Activated CD4-positive, alpha-beta T cell treated with anti-CD3 and anti-CD28 coated beads, Interleukin-2, amount 50 U/mL, for 24 hours (primary cell): Measurements from ENCODE around the gene TRPM2.
"Not testable (repeated sequence)": the region's sequence is repeated elsewhere in the genome, so short reads cannot be mapped to it uniquely, and the experiment has no call there.

Experiments used
- DNase-seq, 2 donors: peaks; one replicate each; pipeline ENCODE4 v3.0.0-alpha.2; 2020; ENCODE audit warnings: low read depth in 1 of 2, low spot score in 1 of 2

The TRPM2 gene

DNA sequence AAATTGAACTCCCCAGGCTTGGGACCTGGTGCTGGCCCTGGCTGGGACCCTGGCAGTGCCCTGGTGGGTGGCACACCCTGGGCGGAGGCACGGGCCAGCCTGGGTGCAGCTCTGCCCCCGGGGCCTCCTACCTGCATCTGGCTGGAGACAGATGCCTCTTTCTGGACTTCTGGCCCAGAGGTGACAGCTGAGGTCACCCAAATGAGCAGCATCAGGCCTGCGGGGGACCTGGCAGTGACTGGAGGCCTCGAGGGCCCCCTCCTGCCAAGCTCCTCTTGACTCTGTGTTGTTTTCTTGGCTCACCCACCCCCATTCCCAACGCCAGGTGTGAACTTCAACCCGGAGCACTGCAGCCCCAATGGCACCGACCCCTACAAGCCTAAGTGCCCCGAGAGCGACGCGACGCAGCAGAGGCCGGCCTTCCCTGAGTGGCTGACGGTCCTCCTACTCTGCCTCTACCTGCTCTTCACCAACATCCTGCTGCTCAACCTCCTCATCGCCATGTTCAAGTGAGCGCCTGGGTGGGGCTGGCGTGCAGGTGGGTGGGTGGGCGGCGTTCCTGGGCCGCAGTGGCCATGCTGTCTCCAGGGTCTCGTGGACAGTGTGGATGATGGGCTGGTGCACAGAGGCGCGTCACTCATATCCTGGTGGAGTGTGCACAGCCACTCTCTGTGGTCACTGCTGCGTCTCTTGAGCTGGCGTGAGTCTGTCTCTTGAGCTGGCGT lies 60.3 kb downstream of the TRPM2 start:
- no peak for DNase-seq

GRCh38 chr21:44414291-44415072 lies 61.1 kb downstream of the TRPM2 start:
- no peak for DNase-seq

DNA sequence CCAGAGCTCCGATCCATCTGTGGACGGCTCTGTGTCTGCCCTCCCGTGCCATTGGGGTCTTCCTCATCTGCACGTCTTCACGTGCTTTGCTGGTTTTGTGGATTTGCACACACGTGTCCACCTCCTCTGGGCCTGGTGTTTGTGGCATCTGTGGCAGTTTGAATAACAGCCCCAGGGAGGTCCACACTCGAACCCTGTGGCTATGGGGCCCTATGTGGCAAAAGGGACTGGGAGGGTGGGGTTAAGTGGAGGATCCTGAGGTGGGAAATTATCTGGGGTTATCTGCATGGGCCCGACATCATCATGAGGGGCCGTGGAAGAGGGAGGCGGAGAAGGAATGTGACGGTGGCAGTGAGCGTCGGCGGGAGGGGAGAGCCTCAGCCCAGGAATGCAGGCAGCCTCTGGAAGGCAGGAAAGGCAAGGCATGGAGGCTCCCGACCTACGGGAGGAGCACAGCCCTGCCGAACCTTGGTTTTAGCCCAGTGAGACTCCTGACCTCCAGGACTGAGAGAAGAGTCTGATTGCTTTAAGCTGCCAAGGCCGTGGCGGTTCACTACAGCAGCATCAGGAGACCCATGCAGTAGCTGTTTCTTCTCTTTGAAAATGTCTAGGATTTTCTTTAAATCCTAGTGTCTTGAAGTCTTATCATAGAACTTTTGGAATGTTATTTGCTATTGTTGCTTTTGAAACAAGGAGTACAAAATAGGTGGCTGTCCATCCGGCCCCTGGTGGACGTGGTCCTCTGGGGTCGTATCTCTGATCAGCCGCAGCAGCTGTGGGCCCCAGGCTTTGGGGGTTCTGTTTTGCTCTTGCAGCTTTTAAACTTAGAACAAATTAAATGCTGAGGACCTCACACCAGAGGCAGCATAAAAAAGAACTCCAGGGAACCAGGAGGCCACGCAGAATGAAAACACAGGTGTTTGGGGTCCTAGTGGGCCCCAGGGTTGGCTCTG lies 61.9 kb downstream of the TRPM2 start:
- no peak for DNase-seq

DNA sequence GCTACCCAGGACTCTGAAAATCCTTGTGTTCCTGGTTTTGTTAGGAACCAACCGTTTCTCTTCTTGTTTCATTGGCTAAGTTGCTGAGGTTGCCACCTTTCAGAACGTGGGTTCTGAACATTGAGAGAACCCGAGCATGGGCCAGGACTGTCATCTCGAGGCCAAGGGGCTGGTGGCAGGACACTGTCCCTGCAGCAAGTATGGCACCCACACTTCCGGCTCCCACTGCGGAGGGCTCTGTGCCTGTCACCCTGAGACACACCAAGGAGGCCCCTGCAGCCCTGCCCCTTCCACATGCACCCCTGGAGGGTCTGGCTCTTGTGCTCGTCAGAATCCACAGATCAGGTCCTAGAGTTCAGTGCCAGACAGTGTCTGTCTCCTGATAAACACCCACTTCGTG lies 62.8 kb downstream of the TRPM2 start:
- DNase-seq: no peak

DNA sequence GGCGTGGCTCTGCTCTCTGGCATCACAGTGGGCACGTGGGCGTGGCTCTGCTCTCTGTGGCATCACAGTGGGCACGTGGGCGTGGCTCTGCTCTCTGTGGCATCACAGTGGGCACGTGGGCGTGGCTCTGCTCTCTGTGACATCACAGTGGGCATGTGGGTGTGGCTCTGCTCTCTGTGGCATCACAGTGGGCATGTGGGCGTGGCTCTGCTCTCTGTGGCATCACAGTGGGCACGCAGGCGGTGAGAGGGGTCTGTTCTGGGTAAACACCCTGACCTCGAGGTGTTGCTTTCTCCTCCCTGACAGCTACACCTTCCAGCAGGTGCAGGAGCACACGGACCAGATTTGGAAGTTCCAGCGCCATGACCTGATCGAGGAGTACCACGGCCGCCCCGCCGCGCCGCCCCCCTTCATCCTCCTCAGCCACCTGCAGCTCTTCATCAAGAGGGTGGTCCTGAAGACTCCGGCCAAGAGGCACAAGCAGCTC lies 64.2 kb downstream of the TRPM2 start:
- DNase-seq: not testable (repeated sequence)

- no peak for DNase-seq
Observed at GRCh38 chr21:44418108-44418875, 64.9 kb downstream of the TRPM2 start.

GRCh38 chr21:44418876-44419230 lies 65.4 kb downstream of the TRPM2 start:
- no peak for DNase-seq

GRCh38 chr21:44419679-44420078 lies 66.3 kb downstream of the TRPM2 start:
- no peak for DNase-seq

- DNase-seq: no peak
Observed at GRCh38 chr21:44420416-44421205, 67.2 kb downstream of the TRPM2 start.

DNA sequence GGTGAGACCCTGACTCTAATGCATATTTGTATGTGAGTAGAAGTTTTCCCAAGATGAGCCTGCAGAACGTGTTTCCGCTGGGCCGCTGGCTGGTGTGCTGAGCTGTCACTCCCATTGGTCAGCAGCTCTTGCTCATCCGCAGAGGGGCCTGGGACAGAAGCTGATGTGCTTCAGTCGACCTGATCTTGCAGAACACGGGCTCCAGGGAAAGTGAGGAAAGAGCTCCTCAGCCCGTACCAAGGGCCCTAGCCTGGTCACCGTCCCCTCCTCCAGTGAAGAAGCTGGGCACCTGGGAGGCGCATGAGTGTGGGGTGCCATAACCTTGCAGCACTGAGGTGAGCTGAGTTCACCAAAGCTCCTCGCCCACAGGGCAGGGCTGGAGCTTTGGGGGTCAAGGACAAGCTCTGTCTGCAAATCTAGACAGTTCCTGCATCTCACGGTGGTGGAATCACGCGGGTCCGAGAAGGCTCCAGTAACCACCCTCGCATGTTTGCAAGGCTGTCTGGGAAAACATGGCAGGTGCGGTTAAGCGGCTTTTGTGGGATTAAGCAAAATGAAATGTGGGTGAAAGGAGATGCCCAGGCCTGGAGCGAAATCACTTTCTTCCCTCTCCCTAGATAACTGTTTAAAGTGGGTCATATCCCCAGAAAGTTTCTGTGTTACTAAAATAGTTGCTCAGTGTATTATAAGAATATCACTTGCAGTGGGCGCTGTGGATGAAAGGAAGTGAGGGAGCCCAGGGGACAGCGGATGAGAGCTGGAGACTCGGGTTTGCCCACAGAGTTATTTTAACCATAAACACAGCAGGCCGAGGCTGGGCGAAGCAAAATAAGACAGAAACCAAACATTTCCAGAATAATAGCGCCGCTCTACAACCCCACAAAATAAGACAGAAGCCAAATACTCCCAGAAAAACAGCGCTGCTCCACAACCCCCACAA lies 68.8 kb downstream of the TRPM2 start:
- no peak for DNase-seq

DNA sequence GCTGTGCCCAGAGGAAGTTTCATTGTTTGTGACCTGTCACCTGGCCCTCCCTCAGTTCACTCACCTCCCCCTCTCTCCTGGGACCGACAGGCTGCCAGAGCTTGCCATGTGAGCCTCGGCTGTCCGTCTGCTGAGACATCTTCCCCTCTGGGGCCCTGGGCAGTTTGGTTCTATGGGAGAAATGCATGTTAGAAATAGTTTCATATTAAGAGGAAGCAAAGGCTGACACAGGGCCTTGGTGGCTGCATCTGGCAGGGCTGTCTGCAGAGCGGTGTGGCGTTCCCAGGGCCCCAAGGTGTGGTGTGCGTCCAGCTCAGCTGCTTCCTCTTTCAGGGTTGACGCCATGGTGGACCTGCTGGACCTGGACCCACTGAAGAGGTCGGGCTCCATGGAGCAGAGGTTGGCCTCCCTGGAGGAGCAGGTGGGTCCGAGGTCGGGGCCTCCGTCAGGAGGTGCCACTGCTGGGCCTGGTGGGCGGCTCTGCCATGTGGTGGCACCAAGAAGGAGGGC lies 69.9 kb downstream of the TRPM2 start:
- no peak for DNase-seq

- DNase-seq: no peak
Observed at GRCh38 chr21:44423941-44424607, 70.7 kb downstream of the TRPM2 start.

DNA sequence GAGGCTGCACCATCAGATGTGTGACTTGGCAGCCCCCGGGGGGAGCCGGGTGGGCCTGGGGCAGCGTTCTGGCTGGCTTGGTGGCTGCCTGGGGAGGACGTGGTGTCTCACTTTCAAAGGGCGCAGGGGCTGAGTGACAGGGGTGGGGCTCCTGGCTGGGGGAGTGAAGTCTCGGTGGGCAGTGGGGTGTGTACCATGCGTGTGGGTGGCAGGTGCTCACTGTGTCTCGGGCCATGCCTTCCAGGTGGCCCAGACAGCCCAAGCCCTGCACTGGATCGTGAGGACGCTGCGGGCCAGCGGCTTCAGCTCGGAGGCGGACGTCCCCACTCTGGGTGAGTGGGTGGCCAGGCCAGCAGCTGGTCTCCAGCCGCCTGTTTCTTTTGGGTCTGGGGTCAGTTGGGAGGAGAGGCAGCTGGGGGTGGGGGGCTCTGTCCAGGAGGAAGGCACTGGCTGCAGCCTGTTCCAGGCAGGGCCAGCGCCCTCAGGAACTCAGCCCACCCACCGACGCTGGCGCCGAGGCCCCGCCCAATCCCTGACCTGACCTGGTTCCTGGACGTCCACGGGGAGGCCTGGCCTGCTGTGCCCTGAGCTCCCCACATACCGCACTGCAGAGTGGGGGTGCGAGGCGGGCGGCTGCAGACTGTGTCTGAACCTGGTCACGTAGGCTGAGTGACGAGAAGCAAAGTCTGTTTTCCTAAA lies 71.3 kb downstream of the TRPM2 start:
- DNase-seq: no peak

GRCh38 chr21:44425307-44425894 lies 72.0 kb downstream of the TRPM2 start:
- no peak for DNase-seq

DNA sequence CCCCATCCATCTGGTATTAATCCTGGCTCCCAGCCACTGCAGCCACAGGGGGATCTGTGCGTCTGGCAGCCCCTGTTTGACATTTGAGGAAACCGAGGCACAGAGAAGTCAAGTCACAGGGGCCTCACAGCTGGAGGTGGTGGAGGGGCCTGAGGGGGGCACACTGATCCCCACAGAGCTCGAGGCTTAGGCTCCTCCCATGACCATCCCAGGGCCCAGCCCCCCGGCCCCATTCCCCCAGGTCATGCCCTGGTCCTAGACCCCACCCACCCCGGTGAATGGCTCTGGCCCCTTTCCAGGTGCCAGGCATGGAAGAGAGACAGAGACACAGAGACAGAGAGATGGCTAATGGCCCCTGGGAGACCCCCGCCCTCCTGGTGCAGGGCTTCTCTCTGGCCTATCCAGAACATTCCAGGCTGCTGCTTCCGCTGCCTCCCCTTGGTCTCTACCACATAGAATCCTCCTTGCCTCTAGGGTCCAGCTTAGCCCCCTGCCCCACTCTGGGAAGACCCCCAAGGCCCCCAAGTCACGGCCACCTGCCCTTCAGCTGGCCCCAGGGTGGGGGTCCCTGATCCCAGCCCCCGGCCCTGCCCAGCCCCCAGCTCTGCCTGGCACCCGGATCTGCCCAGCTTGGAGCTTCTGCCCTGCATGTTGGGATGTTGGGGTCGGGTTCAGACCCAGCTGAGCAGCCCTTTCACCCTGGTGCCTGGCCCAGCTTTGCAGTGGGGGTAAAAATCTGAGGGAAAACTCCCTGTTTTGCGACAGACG lies 72.7 kb downstream of the TRPM2 start:
- no peak for DNase-seq

GRCh38 chr21:44426663-44427191 lies 73.3 kb downstream of the TRPM2 start:
- DNase-seq: no peak
